GM23338 (cell line): ENCODE results near the gene PCSK5.
A peak's percentile ranks its signal among the peaks of the same experiment; 100 is the strongest.

Experiments
- CREB1 ChIP-seq: fragments of 250-450 bp; sonication (Bioruptor Pico); IDR thresholded peaks from 2 replicates; pipeline ENCODE4 v1.5.0; 2020; ENCODE audit warnings: low read depth, mild to moderate bottlenecking, moderate library complexity
- CTCF ChIP-seq, 2 experiments: fragments of 200-600 bp in 1 of 2; sonication (generic) in 1 of 2; conservative IDR thresholded peaks; 2 replicates each; pipeline versions ENCODE4 v1.5.1 to v1.6.1; 2016 to 2017; ENCODE audit warnings: antibody characterized with exemption in 2 of 2, low read depth in 2 of 2, mild to moderate bottlenecking in 2 of 2, moderate library complexity in 1 of 2
- ETS1 ChIP-seq: IDR thresholded peaks from 2 replicates; pipeline ENCODE4 v1.6.1; 2016; ENCODE audit warnings: antibody characterized with exemption
- EZH2 ChIP-seq: fragments of 200-600 bp; sonication (generic); IDR thresholded peaks from one replicate; pipeline ENCODE4 v1.8.0; 2017; ENCODE audit warnings: antibody characterized with exemption, mild to moderate bottlenecking, low read depth; ENCODE audit not compliant: unreplicated experiment
- EZH2phosphoT487 ChIP-seq: fragments of 200-600 bp; sonication (generic); IDR thresholded peaks from one replicate; pipeline ENCODE4 v1.8.1; 2018; ENCODE audit warnings: antibody characterized with exemption; ENCODE audit not compliant: unreplicated experiment
- JUNB ChIP-seq: IDR thresholded peaks from one replicate; pipeline ENCODE4 v1.6.1; 2016; ENCODE audit warnings: antibody characterized with exemption; ENCODE audit not compliant: unreplicated experiment
- NANOG ChIP-seq: IDR thresholded peaks from 2 replicates; pipeline ENCODE4 v1.6.1; 2016; ENCODE audit warnings: antibody characterized with exemption, borderline replicate concordance
- POLR2AphosphoS5 ChIP-seq: IDR thresholded peaks from 2 replicates; pipeline ENCODE4 v1.6.1; 2016; ENCODE audit warnings: antibody characterized with exemption, low read depth
- REST ChIP-seq: IDR thresholded peaks from one replicate; pipeline ENCODE4 v1.6.1; 2018; ENCODE audit warnings: antibody characterized with exemption; ENCODE audit not compliant: unreplicated experiment
- STAT1 ChIP-seq: IDR thresholded peaks from one replicate; pipeline ENCODE4 v1.6.1; 2016; ENCODE audit warnings: antibody characterized with exemption; ENCODE audit not compliant: unreplicated experiment
- ZNF114 ChIP-seq: fragments of 250-450 bp; sonication (Bioruptor Pico); IDR thresholded peaks from 2 replicates; pipeline ENCODE4 v1.5.0; 2020; ENCODE audit warnings: mild to moderate bottlenecking, moderate library complexity
- ZNF331 ChIP-seq: fragments of 250-450 bp; sonication (Bioruptor Pico); IDR thresholded peaks from 2 replicates; pipeline ENCODE4 v1.5.0; 2020; ENCODE audit warnings: low read depth, mild to moderate bottlenecking, moderate library complexity

GRCh38 chr9:75866273-75866871, 24.1 kb upstream of the PCSK5 start:
- TF ChIP-seq EZH2 (no peak), CTCF (conservative IDR thresholded peaks at IDR 0.05; ENCODE audit: low read depth in 2 of 2) (peak; percentile 56 to 93), EZH2phosphoT487 (no peak), JUNB (no peak), REST (no peak), ETS1 (no peak), POLR2AphosphoS5 (no peak), STAT1 (no peak), CREB1 (CRISPR knock-in tag) (no peak), ZNF114 (no peak), ZNF331 (CRISPR knock-in tag) (no peak), NANOG (no peak)
